ENCODE results near the gene RNF103.

RNF103 gene

DNA sequence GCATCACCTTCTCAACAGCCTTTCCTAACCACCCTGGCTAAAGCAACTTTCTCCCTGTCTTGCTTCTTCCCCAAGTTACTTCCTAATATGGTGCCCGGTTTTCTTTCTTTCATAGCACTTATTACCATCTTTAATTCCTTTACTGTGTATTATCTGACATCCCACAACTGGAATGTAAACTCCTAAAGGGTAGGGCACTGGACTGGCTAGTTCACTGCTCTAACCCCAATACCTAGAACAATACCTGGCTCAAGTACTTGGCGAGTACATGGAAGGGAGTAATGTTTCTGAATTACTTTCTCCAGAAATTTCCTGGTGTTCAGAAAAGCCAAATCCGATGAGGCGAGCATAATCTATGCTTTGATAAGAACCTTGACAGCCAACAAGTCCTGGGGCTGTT lies 22.7 kb upstream of the RNF103 start:
- H3F3A ChIP-seq (ENCODE audit: insufficient read depth, low read length): no peaks in the 10 kb centered on the region
- H3K79me2 ChIP-seq (ENCODE audit: low read length): no peaks in the 10 kb centered on the region
- no peak overlapping the region for H2AFZ ChIP-seq (ENCODE audit: low read length)
- H3K4me2 ChIP-seq (ENCODE audit: low read depth, low read length): no peak overlapping the region
- no peaks in the 10 kb centered on the region for H4K20me1 ChIP-seq (ENCODE audit: insufficient read depth, low read length)
- H3K9me3 ChIP-seq (replicated peaks; ENCODE audit: insufficient read depth, low read length): no peaks in the 10 kb centered on the region
- H3K9me2 ChIP-seq (replicated peaks; ENCODE audit: insufficient read depth, low read length): no peaks in the 10 kb centered on the region
- TF ChIP-seq EZH2phosphoT487 (IDR thresholded peaks at IDR 0.05; ENCODE audit: low read length) (no peak), CTCF (IDR thresholded peaks at IDR 0.05; ENCODE audit: low read length) (no peak), EZH2 (optimal IDR thresholded peaks at IDR 0.05; ENCODE audit: low read depth, low read length) (no peak)
- no peak overlapping the region for H3K9ac ChIP-seq (ENCODE audit: low read length)
- H3K4me3 ChIP-seq (ENCODE audit: low read length): no peak overlapping the region
- no peaks in the 10 kb centered on the region for H3K27me3 ChIP-seq (replicated peaks; ENCODE audit: insufficient read depth, low read length)
- no peak overlapping the region for H3K27ac ChIP-seq (ENCODE audit: low read length)
- DNase-seq: no peak
- H3K4me1 ChIP-seq (ENCODE audit: low read length): no peaks in the 10 kb centered on the region
- no peaks in the 10 kb centered on the region for H3K36me3 ChIP-seq (replicated peaks; ENCODE audit: insufficient read depth, low read length)

DNA sequence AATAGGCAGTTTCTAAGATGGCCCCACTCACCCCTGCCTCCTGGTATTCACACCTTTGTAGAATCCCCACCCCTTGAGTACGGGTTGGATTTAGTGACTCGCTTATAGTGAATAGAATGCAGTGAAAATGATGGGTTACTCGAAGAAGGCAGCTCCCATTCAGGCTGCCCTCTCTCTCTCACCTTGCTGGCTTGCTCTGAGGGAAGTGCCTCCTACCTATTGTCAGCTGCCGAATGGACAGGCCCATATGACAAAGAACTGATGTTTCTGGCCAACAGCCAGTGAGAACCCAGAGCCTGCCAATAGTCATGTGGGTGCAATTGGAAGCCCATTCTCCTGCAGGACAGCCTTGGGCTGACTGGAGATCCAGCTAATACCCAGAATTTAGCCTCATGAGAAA lies 22.1 kb upstream of the RNF103 start:
- Histone ChIP-seq H3F3A (ENCODE audit: insufficient read depth, low read length) (no peaks in the 10 kb centered on the region), H3K9me3 (replicated peaks; ENCODE audit: insufficient read depth, low read length) (no peaks in the 10 kb centered on the region), H3K79me2 (ENCODE audit: low read length) (no peaks in the 10 kb centered on the region), H3K4me1 (ENCODE audit: low read length) (no peaks in the 10 kb centered on the region), H3K9ac (ENCODE audit: low read length) (no peak overlapping the region), H3K9me2 (replicated peaks; ENCODE audit: insufficient read depth, low read length) (no peaks in the 10 kb centered on the region), H3K27ac (ENCODE audit: low read length) (no peak overlapping the region), H3K4me3 (ENCODE audit: low read length) (no peak overlapping the region), H3K36me3 (replicated peaks; ENCODE audit: insufficient read depth, low read length) (no peaks in the 10 kb centered on the region), H3K4me2 (ENCODE audit: low read depth, low read length) (no peak overlapping the region), H3K27me3 (replicated peaks; ENCODE audit: insufficient read depth, low read length) (no peaks in the 10 kb centered on the region), H4K20me1 (ENCODE audit: insufficient read depth, low read length) (no peaks in the 10 kb centered on the region), H2AFZ (ENCODE audit: low read length) (no peak overlapping the region)
- TF ChIP-seq EZH2phosphoT487 (IDR thresholded peaks at IDR 0.05; ENCODE audit: low read length) (no peak), CTCF (IDR thresholded peaks at IDR 0.05; ENCODE audit: low read length) (no peak), EZH2 (optimal IDR thresholded peaks at IDR 0.05; ENCODE audit: low read depth, low read length) (no peak)
- DNase-seq: no peak

DNA sequence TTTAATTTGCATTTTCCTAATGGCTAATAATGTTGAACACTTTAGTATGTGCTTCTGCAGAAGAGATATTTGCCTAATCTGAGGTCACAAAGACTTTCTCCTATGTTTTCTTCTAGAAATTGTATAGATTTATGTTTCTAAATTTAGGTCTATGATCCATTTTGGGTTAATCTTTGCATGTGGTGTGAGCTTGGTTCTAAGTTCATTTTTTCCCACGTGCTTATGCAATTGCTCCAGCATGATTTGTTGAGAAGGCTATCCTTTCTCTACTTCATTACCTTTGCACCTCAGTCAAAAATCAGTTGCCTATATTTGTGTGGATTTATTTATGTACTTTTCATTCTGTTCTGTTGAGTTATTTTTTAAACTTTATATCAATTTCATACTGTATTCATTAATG lies 15.0 kb upstream of the RNF103 start:
- H3K27ac ChIP-seq (ENCODE audit: low read length): no peak overlapping the region
- no peak overlapping the region for H3K9ac ChIP-seq (ENCODE audit: low read length)
- TF ChIP-seq EZH2phosphoT487 (IDR thresholded peaks at IDR 0.05; ENCODE audit: low read length) (no peak), CTCF (IDR thresholded peaks at IDR 0.05; ENCODE audit: low read length) (no peak), EZH2 (optimal IDR thresholded peaks at IDR 0.05; ENCODE audit: low read depth, low read length) (no peak)
- H3K36me3 ChIP-seq (replicated peaks; ENCODE audit: insufficient read depth, low read length): no peaks in the 10 kb centered on the region
- no peak overlapping the region for H3K4me3 ChIP-seq (ENCODE audit: low read length)
- no peaks in the 10 kb centered on the region for H3K79me2 ChIP-seq (ENCODE audit: low read length)
- DNase-seq: no peak
- H3K9me3 ChIP-seq (replicated peaks; ENCODE audit: insufficient read depth, low read length): no peaks in the 10 kb centered on the region
- H4K20me1 ChIP-seq (ENCODE audit: insufficient read depth, low read length): no peaks in the 10 kb centered on the region
- no peaks in the 10 kb centered on the region for H3K4me1 ChIP-seq (ENCODE audit: low read length)
- no peaks in the 10 kb centered on the region for H3F3A ChIP-seq (ENCODE audit: insufficient read depth, low read length)
- H3K27me3 ChIP-seq (replicated peaks; ENCODE audit: insufficient read depth, low read length): 0 out of 2 replicates have a peak, but pooled peaks cover 3% of the 10 kb centered on the region
- no peak overlapping the region for H2AFZ ChIP-seq (ENCODE audit: low read length)
- no peaks in the 10 kb centered on the region for H3K9me2 ChIP-seq (replicated peaks; ENCODE audit: insufficient read depth, low read length)
- no peak overlapping the region for H3K4me2 ChIP-seq (ENCODE audit: low read depth, low read length)
